HL-60 (cell line): ENCODE measurements around the gene GOLGB1.

Experiments
- DNase-seq, 2 experiments: peaks; one replicate each; pipeline ENCODE4 v3.0.0-alpha.2; 2010 to 2020; ENCODE audit warnings: low read depth in 1 of 2, low spot score in 1 of 2
- H3K27ac ChIP-seq: fragments of 250-450 bp; sonication (Bioruptor Pico); replicated peaks from 2 replicates; pipeline ENCODE4 v1.5.1; 2020; ENCODE audit warnings: mild to moderate bottlenecking, moderate library complexity
- H3K27me3 ChIP-seq: fragments of 250-450 bp; sonication (Bioruptor Pico); 2 replicates; pipeline ENCODE4 v1.5.1; 2021; ENCODE audit warnings: mild to moderate bottlenecking, moderate library complexity; ENCODE audit not compliant: insufficient read depth, poor library complexity, severe bottlenecking
- H3K4me3 ChIP-seq: replicated peaks from 2 replicates; pipeline ENCODE4 v1.5.1; 2011; ENCODE audit warnings: mild to moderate bottlenecking, control low read depth, low read length; ENCODE audit not compliant: insufficient read depth
- CTCF ChIP-seq: IDR thresholded peaks from one replicate; pipeline ENCODE4 v1.5.1; 2011; ENCODE audit warnings: low read length, control low read depth, inconsistent platforms; ENCODE audit not compliant: insufficient read depth
- GABPA ChIP-seq: IDR thresholded peaks from 2 replicates; pipeline ENCODE4 v1.6.1; 2012; ENCODE audit warnings: low read depth
- POLR2AphosphoS5 ChIP-seq: IDR thresholded peaks from 2 replicates; pipeline ENCODE4 v1.6.1; 2012; ENCODE audit warnings: low read depth
- REST ChIP-seq: IDR thresholded peaks from 2 replicates; pipeline ENCODE4 v1.6.1; 2012; ENCODE audit warnings: low read depth; ENCODE audit not compliant: insufficient replicate concordance
- SPI1 ChIP-seq: IDR thresholded peaks from 2 replicates; pipeline ENCODE4 v1.6.1; 2012; ENCODE audit warnings: low read depth, mild to moderate bottlenecking, borderline replicate concordance

The GOLGB1 gene

GRCh38 chr3:121660356-121661171, 89.0 kb downstream of the GOLGB1 start, which contains the start of gene HCLS1:
Gene HCLS1, minus strand, starts transcription at chr3:121660903. Its CDS starts 2,556 bp downstream, at chr3:121658347.
- Histone ChIP-seq H3K27ac (peak within 1 kb of the TSS; percentile 87), H3K4me3 (peak within 1 kb of the TSS; percentile 53), H3K27me3 (no peaks in the 10 kb centered on the region)
- peak; percentile 50 to 92 for DNase-seq
- TF ChIP-seq SPI1 (peak; percentile 94), GABPA (peak; percentile 62; the same call in 1 of the 2 replicates), REST (peak; percentile 79), CTCF (no peak), POLR2AphosphoS5 (peak; percentile 99)

DNA sequence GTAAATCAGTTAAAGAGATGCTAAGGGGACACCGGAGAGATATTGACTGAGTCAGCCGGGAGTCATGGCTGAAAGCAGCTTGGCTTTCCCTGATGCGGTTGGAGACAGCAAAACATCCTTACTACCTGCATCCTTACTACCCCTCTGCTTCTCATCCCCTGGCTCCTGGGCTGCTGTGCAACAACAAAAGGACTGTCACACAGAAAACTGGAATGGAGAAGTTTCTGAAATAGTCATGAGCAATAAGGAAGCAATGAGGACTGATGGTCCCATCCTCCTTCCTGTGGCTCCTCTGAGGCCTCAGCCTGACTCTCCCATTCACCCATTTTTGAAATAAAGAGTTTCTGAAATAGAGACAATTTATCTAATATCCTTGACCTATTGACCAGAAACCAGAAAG, 90.0 kb downstream of the GOLGB1 start:
- no peaks in the 10 kb centered on the region for H3K27me3 ChIP-seq
- peak in 1 of 2 experiments; percentile 28 for DNase-seq
- H3K27ac ChIP-seq: peak overlapping the region; percentile 87
- no peak for TF ChIP-seq CTCF
- TF ChIP-seq REST: no peak
- TF ChIP-seq POLR2AphosphoS5: no peak
- no peak for TF ChIP-seq GABPA
- TF ChIP-seq SPI1: no peak
- peak overlapping the region; percentile 53 for H3K4me3 ChIP-seq

DNA sequence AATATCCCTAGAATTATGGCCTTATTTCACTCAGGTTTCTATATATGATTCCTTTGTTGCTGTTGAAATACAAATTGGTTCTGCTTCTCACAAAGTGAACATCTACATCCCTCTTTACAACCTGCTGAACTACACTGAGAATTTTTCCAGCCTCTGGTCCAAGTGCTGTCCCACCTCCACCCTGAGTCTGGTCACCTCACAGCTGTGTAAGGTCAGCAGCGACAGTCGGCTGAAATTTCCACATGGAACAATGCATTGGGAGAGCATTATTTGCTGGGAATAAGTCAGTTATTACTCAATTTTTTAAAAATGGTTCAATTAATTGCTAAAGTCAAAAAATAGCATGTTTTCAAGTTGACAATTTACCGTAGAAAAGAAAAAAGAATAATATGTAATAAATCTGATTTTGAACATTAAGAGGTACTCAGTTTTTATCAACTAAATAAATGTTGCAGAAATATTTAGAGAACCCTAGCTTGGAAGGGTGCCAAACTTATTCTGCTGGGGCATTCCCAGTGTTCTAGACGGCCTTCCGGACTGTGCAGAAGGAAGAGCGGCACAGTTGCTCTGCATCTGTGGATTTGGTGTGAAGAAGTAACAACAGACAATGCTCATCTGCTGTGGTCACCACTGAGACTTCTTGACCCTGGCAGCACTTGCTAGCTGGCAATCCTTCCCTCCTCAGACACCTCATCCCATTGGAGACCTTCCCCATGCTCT, 90.7 kb downstream of the GOLGB1 start:
- H3K4me3 ChIP-seq: peak overlapping the region; percentile 53
- TF ChIP-seq SPI1 (no peak), CTCF (no peak), POLR2AphosphoS5 (no peak), REST (no peak), GABPA (no peak)
- no peak for DNase-seq
- H3K27ac ChIP-seq: no peak overlapping the region; the same call in 1 of the 2 replicates
- no peaks in the 10 kb centered on the region for H3K27me3 ChIP-seq
